Suppressor macrophage treated with lipopolysaccharide for 4 hours (primary cell): ENCODE results near the gene SND1.
"Not testable (repeated sequence)": the region's sequence is repeated elsewhere in the genome, so short reads cannot be mapped to it uniquely, and the experiment has no call there.

Source experiments
- DNase-seq: peaks from one replicate; pipeline ENCODE4 v3.0.0-alpha.2; 2020

The SND1 gene

DNA sequence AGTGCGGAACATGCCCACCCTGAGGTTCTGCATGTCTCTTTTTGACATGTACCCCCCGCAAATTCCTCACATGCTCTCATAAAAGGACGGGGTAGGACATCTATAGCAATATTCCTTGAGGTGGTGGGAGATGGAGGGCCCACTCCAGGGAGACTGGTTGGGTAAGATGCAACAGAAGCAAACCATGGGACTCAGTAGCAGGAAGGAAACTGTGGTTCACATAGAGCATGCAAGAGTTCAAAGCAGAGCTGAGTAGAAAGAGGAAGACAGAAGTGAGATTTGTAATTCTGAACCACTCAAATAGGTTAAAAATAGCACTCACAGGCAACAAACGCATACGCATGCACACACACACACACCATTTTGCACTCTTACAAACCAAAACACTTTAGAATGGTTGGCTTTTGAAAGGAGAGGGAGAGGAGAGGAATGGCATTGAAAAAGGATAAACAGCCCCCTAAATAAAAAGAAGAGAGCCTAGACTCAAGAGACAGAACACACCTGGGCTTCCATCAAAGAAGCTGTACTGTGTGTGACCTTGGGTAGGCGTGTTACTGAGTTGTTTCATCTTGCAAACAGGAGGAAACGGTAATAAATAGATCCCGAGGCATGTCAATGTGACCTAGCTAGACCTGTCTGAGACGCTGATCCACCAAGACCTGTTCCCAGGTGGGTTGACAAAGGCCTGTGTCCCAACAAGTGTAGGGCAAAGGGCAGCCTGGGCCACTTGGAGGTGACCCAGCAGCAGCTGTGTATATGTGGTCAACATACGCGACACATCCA, 456.8 kb downstream of the SND1 start:
- DNase-seq = peak; percentile 84

DNA sequence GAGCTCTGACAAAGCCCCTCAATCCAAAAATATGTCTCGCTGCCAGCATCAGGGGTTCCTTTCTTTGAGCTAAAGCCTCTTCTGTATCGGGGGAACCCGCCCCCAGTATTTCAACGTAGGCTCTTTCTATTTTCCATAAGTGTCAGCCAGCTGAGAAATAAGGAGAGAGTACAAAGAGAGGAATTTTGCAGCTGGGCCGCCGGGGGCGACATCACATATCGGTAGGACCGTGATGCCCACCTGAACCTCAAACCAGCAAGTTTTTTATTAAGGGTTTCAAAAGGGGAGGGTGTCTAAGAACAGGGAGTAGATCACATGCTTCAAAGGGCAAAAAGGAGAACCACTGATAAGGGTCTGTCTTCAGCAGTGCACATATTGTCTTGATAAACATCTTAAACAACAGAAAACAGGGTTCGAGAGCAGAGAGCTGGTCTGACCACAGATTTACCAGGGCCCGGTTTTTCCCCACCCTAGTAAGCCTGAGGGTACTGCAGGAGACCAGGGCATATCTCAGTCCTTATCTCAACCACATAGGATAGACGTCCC, 457.5 kb downstream of the SND1 start:
- DNase-seq = not testable (repeated sequence)

DNA sequence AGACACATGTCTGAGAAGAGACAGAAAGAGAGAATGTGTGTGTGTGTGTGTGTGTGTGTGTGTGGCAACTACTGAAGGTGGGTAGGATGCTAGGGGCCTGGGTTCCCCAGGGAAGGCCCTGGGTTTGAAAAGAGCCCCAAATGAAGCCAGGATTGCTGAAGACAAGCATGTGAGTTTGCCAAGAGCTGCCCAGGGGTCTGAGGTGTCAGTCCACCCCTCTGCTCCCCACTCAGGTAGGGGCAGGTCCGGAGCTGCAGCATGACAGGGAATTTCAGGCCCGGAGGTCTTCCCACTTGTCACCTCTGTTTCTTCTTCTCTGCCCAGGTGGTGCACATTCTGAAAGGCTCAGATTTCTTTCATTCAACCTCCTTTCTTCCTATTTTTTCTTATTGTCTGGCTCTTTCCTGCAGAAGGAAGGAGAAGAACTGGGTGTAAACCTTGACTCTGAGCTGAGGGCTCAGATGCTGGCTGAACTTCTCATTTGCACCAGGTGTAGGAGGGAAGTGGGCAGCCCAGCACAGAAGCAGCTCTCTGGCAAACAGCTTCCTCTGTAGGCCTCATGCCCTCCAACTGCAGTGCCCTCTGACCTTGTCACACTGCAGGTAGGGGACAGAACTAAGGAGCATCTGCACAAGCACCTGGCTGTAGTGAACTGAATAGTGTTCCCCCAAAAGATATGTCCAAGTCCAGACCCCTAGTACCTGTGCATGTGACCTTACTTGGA, 458.8 kb downstream of the SND1 start:
- DNase-seq = no peak

DNA sequence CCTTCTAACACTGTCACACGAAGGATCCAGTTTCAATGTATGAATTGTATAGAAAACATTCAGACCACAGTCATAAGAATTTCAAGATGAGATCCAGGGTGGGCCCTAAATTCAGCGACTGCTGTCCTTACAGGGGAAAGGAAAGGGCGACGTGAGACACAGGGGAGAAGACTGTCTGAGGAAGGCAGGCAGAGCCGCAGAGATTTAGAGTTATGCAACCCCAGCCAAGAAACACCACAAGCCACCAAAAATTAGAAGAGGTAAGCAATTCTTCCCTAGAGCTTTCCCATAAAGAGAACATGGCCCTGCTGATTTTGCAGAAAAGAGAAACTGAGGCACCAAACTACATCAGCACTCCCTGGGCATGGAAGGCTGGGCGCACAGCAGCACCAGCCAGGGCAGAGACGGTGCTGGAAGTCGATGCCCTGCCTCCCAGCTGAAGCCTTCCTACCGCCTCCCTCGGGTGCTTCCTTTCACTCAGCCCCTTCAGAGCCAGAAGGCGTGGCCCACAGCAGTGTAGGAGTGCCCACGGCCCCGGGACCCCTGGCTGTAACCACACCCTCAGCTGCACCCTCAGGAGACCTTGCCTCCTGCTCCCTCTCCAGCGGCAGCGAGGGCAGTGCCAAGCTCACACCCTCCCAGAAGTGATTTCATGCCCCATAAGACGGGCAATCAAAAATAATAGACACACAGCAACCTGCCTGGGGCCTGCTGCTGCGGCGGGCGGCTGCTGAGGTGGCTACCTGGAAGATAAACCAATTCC, 460.2 kb downstream of the SND1 start:
- no peak for DNase-seq

DNA sequence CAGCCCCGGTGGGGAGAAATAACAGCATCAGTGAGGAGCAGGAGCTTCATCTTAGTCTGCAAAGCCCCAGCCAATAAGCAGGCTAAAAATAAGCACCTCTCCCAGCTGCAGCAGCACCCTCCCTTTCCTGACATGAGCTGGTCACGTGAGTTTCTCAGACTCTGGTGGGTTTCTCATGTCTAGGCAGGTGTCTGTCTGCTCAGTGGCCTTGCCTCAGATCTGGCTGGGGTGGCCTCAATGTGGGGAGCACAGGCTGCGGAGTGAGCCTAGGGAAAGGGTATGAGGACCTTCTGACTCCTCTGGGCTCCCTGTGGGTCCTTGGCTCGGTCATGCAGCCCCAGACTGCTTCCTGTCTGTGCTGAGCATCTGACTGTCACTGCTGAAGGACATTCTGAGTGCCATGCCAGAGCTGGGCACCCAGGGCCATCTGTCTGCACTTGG, 460.8 kb downstream of the SND1 start:
- DNase-seq = no peak

DNA sequence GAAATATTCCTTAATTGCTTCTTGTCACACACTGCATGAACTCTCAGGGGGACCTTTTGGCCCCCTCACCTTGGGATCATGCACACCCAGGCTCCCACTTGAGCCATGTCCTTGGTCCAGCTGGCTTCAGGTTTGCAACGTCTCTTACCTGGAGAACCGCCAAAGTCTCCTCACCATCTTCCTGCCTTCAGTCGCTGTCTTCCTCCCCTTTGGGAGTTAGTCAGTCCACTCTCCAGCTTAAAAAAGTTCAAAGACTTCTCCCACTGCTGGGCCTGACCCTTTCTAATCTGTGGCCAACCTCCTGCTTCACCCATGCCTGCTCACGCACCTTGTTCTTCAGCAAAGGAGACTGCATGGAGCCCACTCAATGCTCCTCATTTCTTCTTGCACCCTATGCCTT, 461.8 kb downstream of the SND1 start:
- no peak for DNase-seq

DNA sequence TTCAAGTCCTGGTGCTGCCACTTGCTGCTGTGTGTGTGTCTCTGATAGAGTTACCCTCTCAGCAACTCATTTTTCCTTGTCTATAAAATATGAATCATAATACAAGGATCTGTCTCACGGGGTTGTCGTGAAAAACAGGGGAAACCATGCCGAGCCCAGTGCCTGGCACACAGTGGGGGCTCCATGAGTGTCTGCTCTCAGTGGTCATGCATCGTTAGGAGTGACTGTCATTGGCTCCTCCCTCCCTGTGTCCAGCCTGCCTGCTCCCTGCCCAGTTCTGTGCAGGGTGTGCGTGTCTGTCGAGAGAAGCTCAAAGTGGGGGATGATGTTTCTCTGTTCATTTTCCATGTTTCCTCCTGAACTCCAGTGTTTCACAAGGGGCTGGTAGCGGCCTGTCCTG, 462.8 kb downstream of the SND1 start:
- DNase-seq = no peak

DNA sequence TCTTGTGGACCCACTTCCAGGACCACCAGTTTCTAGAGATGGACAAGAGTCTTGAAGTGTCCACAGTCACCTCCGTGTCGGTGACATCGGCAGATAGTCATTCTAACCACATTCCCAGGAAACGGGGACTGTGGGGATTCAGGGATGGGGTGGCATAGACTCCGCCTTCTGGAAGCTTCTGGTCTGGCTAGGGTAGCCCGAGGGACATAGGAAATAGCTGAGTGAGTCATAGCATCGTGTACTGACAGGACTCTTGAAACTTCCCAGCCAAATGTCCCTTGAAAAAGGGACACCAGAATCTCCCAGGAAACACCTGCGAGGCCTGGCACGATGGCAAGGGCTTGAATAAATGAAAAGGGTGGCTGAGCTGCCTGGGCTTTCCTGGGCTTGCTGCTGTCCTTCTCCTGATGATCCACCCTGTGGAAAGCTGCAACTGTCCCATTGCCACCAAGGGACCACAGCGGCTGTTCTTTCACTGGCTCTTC, 463.4 kb downstream of the SND1 start:
- peak; percentile 29 for DNase-seq

DNA sequence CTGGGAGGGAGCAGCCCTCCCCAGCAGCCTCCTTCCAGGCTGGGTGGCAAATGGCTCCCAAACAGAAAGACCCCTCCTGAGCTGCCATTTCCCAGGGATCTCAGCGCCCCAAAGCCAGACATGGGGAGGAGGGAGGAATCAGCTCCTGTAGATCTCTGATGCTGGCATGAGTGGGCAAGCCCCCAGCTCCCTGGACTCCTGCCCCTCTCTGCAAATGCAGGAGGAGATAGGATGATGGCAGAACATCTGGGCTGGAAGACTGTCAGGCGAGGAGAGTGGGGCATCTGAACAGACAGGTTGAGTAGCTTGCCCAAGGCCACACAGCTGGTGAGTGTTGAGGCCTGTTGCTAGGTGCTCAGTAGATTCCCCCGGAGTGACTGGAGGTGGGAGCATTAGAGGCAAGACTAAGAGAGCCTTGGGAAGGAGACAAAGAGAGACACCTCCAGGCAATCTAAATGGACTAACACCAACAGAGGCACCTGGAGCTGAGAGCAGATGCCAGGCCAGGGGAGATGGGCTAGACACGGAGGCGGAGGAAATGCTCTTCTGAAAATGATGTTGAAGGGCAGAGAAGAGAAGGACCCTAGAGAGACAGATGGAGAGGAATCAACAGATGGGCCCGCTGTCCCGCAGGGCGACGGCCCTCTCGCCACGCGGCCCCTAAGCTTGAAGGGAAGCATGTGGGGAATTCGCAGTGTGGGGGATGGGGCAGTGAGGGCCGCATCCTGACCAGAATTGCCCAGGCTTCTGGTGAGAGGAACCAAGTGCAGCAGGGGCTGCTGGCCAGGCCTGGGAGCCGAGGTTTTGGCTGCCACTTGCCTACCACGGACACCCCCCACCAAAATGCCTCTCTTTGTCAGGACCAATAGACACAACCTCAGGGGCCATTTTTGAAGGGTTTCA, 464.1 kb downstream of the SND1 start:
- no peak for DNase-seq

DNA sequence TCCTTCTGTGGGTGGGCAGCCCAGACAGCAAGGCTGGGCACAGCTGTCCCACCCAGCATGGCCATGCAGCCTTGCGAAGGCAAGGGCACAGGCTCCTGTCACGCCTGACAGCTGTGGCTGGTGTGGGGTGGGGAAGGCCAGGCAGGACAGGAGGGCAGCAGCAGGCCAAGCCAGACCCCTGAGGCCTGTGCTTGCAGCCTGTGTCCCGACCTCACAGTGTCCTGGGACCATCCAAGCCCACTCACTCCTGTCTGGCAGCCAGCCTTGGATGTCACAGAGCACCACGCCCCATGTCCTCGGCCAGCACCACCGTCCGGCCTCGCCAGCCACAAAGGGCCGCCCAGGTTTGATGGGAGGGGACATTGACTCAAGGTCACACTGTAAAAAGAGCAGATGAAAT, 464.7 kb downstream of the SND1 start:
- DNase-seq = no peak

DNA sequence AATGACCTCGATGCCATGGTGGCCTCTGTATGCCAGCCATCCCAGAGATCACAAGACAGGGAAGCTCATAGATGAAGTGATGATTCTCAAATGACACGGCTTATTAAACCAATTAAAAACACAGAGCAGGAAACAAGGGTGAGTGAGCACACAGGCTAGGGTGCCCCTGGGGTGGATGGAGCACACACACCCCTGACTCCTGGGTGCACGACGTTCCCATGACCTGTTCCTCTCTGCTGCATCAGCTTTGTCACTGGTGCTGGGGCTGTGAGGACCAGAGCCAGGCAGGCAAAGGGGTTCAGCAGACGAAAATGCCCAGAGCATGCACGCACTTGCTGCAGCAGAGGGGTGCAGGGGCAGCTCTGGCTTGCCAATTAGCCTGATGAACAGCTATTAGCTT, 465.7 kb downstream of the SND1 start:
- no peak for DNase-seq

DNA sequence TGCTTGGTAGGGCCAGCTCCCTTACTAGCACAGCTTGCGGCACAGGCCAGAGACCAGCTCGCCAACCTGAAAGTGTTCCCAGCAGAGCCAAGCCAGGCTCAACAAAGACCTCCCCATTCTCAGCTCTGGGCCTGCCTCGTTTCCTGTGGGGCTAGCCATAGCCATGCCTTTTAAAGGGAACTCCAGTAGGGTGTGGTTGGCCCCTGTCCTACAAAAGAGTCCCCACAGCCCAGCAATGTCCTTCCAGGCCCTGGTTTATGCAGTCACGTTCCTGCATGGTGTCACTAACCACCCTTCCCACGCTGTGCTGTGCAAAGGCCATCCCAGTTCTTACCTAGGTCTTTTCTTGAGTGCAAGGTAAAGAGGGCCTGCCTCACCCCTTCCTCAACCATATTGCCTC, 467.0 kb downstream of the SND1 start:
- DNase-seq = no peak

DNA sequence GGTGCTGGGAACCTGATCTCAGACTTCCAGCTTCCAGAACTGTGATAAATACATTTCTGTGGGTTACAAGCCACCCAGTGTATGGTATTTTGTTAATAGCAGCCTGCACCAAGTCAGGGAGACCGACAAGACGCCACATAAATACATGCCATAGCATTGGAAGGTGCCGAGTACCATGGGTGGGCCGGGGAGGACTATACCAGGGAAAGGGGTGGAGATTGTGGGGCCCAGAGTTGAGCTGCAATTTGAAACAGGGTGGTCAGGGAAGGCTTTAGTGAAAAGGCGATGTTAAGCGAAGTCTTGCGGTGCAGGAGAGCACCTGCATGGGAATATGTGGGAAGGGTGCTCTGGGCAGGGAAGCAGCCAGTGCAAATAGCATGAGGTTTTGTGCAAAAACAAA, 468.1 kb downstream of the SND1 start:
- DNase-seq = no peak

DNA sequence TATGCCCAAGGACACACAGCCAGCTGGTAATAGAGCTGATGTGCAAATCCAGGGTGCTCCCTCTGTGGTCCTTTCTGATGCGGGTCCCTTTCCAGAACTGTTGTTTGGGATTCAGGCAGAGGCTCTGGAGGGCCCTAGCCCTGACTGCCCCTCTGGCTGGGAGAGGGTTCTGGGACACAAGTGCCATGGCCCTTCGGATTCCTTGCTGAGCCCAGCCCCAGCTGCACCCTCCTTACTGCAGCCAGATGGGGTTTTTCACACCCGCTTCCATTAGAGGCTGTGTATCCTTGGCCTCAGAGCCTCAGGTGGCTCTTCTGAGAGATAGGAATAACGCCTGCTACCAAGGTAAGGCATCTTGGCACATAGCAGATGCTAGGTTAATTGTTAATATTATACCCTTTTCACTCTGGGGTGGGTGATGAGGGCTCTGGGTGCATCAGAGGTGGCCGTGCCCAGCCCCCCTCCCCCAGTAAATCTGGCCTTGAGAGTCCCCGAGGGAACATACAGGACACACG, 469.0 kb downstream of the SND1 start:
- no peak for DNase-seq

DNA sequence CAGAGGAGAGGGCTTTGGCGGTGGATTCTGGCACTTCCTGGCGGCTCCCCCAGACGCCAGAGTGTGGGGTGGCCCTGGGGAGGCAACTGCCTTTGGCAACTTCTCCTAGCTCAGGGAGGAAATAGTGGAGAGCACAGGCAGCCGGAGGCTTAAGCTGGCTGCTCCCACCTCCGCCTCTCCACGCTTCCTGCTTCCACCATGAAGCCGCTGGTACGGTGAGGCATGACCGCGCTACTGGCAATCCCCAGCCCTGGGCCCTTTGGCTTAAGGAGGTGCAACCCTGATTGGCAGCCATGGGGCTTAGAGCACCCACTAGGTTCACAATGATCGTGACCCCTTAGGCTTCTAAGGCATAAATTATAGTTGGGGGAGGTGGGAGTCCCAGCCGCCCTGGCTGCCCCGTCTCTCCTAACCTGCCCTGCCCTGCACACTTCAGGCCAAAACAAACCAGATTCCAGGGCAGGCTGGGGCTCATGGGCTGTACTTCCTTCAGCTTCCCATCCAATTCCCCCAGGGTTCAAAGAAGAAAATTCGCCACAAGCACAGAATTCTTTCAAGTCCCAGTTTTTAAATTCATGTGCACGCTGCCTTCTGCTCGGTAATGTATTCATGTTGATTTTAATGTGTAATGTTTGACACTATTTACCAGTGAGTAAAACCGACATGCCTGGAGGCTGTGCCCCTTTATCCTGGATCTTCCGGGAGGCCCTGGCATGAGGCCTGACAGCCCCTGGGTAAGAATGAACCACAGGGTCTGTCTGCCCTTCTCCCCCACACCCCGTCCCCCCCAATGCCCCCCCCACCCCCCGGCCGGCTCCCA, 469.9 kb downstream of the SND1 start:
- DNase-seq = peak; percentile 72

DNA sequence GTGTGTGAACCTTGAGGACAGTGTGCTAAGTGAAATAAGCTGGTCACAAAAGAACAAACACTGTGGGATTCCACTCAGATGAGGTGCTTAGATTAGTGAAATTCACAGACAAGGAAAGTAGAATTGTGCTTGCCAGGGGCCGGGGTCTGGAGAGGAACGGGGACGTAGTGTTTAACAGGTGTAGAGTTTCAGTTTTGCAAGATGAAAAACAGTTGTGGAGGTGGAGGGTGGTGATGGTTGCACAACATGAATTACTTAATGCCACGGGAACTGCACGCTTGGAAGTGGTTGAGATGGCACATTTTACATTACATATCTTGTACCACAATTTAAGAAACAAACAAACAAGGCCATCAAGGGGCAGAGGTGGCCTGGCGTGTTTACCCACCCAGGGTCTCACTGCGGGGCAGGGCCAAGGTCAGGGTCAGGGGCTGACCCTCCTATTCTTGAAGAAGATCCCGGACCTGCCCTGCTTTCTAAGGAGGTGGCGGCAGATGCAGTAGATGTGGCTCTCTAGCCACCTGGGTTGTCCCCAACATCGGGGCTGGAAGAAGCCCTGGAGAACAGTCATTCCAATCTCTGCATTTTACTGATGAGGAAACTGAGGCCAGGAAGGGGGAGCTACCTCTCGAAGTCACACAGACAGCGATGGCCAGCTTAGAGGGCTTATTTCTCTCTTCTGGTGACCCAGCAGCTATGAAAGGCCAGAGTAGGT, 470.7 kb downstream of the SND1 start:
- peak; percentile 52 for DNase-seq

DNA sequence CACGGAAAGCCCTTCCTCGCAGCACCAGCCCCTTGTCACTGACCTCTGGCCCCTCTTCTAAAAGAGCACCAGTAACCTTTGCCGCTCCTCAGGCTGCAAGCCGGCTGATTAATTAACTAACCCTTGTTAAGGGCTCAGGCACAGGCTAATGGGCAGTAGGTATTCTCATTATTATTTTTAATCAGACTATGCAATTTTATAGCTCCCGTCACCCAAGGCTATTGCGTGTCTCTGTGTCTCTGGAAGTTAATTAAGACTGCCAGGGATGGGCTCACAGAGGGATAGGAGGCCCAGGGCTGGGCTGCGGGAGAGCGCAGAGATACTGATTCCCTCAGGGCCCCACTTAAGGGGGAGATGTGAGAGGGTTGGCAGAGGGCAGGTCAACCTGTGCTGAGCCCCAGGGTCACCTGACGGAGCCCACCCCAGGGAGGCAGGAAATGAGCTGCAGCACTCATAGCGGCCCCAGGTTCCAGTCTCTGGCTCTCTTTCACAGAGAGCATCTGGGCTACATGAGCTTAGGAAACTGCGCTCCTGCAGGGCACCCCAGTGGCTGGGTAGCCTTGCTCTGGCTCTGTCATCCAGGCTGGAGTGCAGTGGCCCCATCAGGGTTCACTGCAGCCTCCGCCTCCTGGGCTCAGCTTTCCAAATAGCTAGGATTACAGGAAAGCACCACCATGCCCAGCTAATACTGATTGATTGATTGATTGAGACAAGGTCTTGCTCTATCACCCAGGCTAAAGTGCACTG, 471.5 kb downstream of the SND1 start:
- DNase-seq = no peak

DNA sequence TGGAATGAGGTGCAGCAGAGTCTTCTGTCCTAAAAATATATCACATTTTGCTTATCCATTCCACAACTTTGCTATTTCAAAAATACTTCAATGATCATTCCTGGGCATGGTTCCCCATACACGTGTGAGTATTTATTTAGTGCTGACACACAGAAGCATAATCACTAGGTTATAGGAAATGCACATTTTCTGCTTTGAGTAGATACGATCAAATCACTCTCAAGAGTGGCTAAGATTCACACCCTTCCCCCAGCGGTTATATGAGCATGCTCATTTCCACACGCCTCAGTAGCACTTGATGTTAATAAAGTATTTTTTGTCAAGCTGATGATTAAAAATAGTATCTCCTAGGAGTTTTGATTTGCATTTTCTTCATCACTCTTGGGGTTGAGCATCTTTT, 472.8 kb downstream of the SND1 start:
- DNase-seq = no peak

DNA sequence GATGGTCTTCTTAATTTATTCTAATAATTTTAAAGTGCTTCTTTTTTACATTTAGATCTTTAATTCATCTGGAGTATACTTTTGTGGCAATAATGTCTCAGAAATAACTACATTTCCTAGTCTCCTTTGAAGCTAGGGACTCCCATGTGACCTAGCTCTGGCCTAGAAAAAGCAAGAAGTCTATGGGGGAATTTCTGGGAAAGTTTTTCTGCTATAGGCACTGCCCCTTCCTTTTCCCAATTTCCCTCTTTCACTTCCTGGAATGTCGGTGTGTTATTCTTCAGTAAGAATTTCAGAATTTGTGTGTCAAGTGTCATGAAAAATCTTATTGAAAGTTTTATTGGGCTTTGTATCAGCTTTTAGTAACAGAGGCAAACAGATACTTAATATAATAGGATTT, 473.8 kb downstream of the SND1 start:
- peak; percentile 80 for DNase-seq

DNA sequence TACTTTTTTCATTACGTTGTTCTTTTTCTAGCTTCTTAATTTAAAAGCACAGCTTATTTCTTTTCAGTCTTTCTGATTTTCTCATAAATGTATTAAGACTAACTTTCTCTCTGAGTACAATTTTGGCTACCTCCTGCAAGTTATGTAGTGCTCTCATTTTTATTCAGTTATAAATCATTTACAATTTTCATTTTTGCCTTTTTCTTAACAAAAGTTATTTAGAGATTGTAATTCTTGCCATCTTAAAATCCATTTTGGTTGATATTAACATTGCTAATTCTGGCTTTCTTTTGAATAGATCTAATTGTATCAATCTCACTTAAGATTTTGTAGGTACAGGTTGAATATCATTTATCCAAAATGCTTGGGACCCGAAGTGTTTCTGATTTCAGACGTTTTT, 476.4 kb downstream of the SND1 start:
- no peak for DNase-seq
